ENCODE measurements around the gene KRT73.

KRT73 gene

GRCh38 chr12:52628111-52628507 is 9.8 kb upstream of the KRT73 start:
- WGBS, 2 experiments, result 88 to 90% methylated on average over 4 of the region's 4 CpGs
- no peaks in the 10 kb centered on the region for H3K9me3 ChIP-seq (ENCODE audit: control insufficient read depth, low read length)
- no peaks in the 10 kb centered on the region for H3K27me3 ChIP-seq (ENCODE audit: control insufficient read depth, insufficient read depth, low read length, poor library complexity, severe bottlenecking)
- no peak overlapping the region for H3K4me3 ChIP-seq (ENCODE audit: insufficient read depth, low read depth, low read length)
- no peaks in the 10 kb centered on the region for H3K36me3 ChIP-seq (ENCODE audit: control insufficient read depth, insufficient read depth, low read length)
- no peak overlapping the region for H3K27ac ChIP-seq (ENCODE audit: insufficient read depth, low read depth, low read length, poor library complexity, severe bottlenecking)
- no peaks in the 10 kb centered on the region for H3K4me1 ChIP-seq (ENCODE audit: control insufficient read depth, insufficient read depth, low read length)

- no peaks in the 10 kb centered on the region for H3K27me3 ChIP-seq (ENCODE audit: control insufficient read depth, insufficient read depth, low read length, poor library complexity, severe bottlenecking)
- no peak overlapping the region for H3K27ac ChIP-seq (ENCODE audit: insufficient read depth, low read depth, low read length, poor library complexity, severe bottlenecking)
- no peaks in the 10 kb centered on the region for H3K4me1 ChIP-seq (ENCODE audit: control insufficient read depth, insufficient read depth, low read length)
- no peaks in the 10 kb centered on the region for H3K9me3 ChIP-seq (ENCODE audit: control insufficient read depth, low read length)
- WGBS, 2 experiments, result 85 to 87% methylated on average over 2 of the region's 2 CpGs
- no peaks in the 10 kb centered on the region for H3K36me3 ChIP-seq (ENCODE audit: control insufficient read depth, insufficient read depth, low read length)
- H3K4me3 ChIP-seq (ENCODE audit: insufficient read depth, low read depth, low read length), result no peak overlapping the region
Observed at GRCh38 chr12:52627395-52628110, 9.2 kb upstream of the KRT73 start.

- 68 to 85% methylated on average over 2 to 5 of the region's 5 CpGs for WGBS, 2 experiments
- Histone ChIP-seq H3K27me3 (ENCODE audit: control insufficient read depth, insufficient read depth, low read length, poor library complexity, severe bottlenecking) (no peaks in the 10 kb centered on the region), H3K4me1 (ENCODE audit: control insufficient read depth, insufficient read depth, low read length) (no peaks in the 10 kb centered on the region)
Observed at GRCh38 chr12:52622349-52622748, 4.0 kb upstream of the KRT73 start.

GRCh38 chr12:52618866-52619265 is 507 bp upstream of the KRT73 start:
- H3K4me3 ChIP-seq (ENCODE audit: insufficient read depth, low read depth, low read length), result no peak overlapping the region
- no peaks in the 10 kb centered on the region for H3K36me3 ChIP-seq (ENCODE audit: control insufficient read depth, insufficient read depth, low read length)
- no peaks in the 10 kb centered on the region for H3K4me1 ChIP-seq (ENCODE audit: control insufficient read depth, insufficient read depth, low read length)
- no peaks in the 10 kb centered on the region for H3K9me3 ChIP-seq (ENCODE audit: control insufficient read depth, low read length)
- 84 to 86% methylated on average over 2 of the region's 2 CpGs for whole genome bisulfite sequencing, 2 experiments
- no peaks in the 10 kb centered on the region for H3K27me3 ChIP-seq (ENCODE audit: control insufficient read depth, insufficient read depth, low read length, poor library complexity, severe bottlenecking)
- H3K27ac ChIP-seq (ENCODE audit: insufficient read depth, low read depth, low read length, poor library complexity, severe bottlenecking), result no peak overlapping the region

More at GRCh38 chr12:52622349-52622748, 4.0 kb upstream of the KRT73 start:
- no peaks in the 10 kb centered on the region for H3K36me3 ChIP-seq (ENCODE audit: control insufficient read depth, insufficient read depth, low read length)
- no peaks in the 10 kb centered on the region for H3K9me3 ChIP-seq (ENCODE audit: control insufficient read depth, low read length)
- no peak overlapping the region for H3K4me3 ChIP-seq (ENCODE audit: insufficient read depth, low read depth, low read length)
- H3K27ac ChIP-seq (ENCODE audit: insufficient read depth, low read depth, low read length, poor library complexity, severe bottlenecking), result no peak overlapping the region

- Histone ChIP-seq H3K4me1 (ENCODE audit: control insufficient read depth, insufficient read depth, low read length) (no peaks in the 10 kb centered on the region), H3K36me3 (ENCODE audit: control insufficient read depth, insufficient read depth, low read length) (no peaks in the 10 kb centered on the region), H3K4me3 (ENCODE audit: insufficient read depth, low read depth, low read length) (no peak overlapping the region), H3K27ac (ENCODE audit: insufficient read depth, low read depth, low read length, poor library complexity, severe bottlenecking) (no peak overlapping the region), H3K27me3 (ENCODE audit: control insufficient read depth, insufficient read depth, low read length, poor library complexity, severe bottlenecking) (no peaks in the 10 kb centered on the region), H3K9me3 (ENCODE audit: control insufficient read depth, low read length) (no peaks in the 10 kb centered on the region)
- WGBS, 2 experiments, result 91 to 94% methylated on average over 7 of the region's 7 CpGs
Observed at GRCh38 chr12:52617403-52617785, 965 bp downstream of the KRT73 start.

GRCh38 chr12:52616680-52617402 is 1.5 kb downstream of the KRT73 start:
- no peaks in the 10 kb centered on the region for H3K27me3 ChIP-seq (ENCODE audit: control insufficient read depth, insufficient read depth, low read length, poor library complexity, severe bottlenecking)
- no peak overlapping the region for H3K27ac ChIP-seq (ENCODE audit: insufficient read depth, low read depth, low read length, poor library complexity, severe bottlenecking)
- H3K9me3 ChIP-seq (ENCODE audit: control insufficient read depth, low read length), result no peaks in the 10 kb centered on the region
- H3K4me3 ChIP-seq (ENCODE audit: insufficient read depth, low read depth, low read length), result no peak overlapping the region
- WGBS, 2 experiments, result 92 to 95% methylated on average over 10 of the region's 10 CpGs
- no peaks in the 10 kb centered on the region for H3K4me1 ChIP-seq (ENCODE audit: control insufficient read depth, insufficient read depth, low read length)
- no peaks in the 10 kb centered on the region for H3K36me3 ChIP-seq (ENCODE audit: control insufficient read depth, insufficient read depth, low read length)

GRCh38 chr12:52615912-52616311 is 2.4 kb downstream of the KRT73 start:
- Histone ChIP-seq H3K4me3 (ENCODE audit: insufficient read depth, low read depth, low read length) (no peak overlapping the region), H3K9me3 (ENCODE audit: control insufficient read depth, low read length) (no peaks in the 10 kb centered on the region), H3K4me1 (ENCODE audit: control insufficient read depth, insufficient read depth, low read length) (no peaks in the 10 kb centered on the region), H3K36me3 (ENCODE audit: control insufficient read depth, insufficient read depth, low read length) (no peaks in the 10 kb centered on the region), H3K27ac (ENCODE audit: insufficient read depth, low read depth, low read length, poor library complexity, severe bottlenecking) (no peak overlapping the region), H3K27me3 (ENCODE audit: control insufficient read depth, insufficient read depth, low read length, poor library complexity, severe bottlenecking) (no peaks in the 10 kb centered on the region)
- WGBS, 2 experiments, result 94 to 96% methylated on average over 9 of the region's 9 CpGs

GRCh38 chr12:52615208-52615868 is 3.0 kb downstream of the KRT73 start:
- H3K27me3 ChIP-seq (ENCODE audit: control insufficient read depth, insufficient read depth, low read length, poor library complexity, severe bottlenecking), result no peaks in the 10 kb centered on the region
- no peak overlapping the region for H3K27ac ChIP-seq (ENCODE audit: insufficient read depth, low read depth, low read length, poor library complexity, severe bottlenecking)
- H3K9me3 ChIP-seq (ENCODE audit: control insufficient read depth, low read length), result no peaks in the 10 kb centered on the region
- no peaks in the 10 kb centered on the region for H3K4me1 ChIP-seq (ENCODE audit: control insufficient read depth, insufficient read depth, low read length)
- 86 to 93% methylated on average over 4 to 5 of the region's 6 CpGs for WGBS, 2 experiments
- H3K36me3 ChIP-seq (ENCODE audit: control insufficient read depth, insufficient read depth, low read length), result no peaks in the 10 kb centered on the region
- H3K4me3 ChIP-seq (ENCODE audit: insufficient read depth, low read depth, low read length), result no peak overlapping the region

- no peaks in the 10 kb centered on the region for H3K9me3 ChIP-seq (ENCODE audit: control insufficient read depth, low read length)
- H3K36me3 ChIP-seq (ENCODE audit: control insufficient read depth, insufficient read depth, low read length), result no peaks in the 10 kb centered on the region
- no peaks in the 10 kb centered on the region for H3K4me1 ChIP-seq (ENCODE audit: control insufficient read depth, insufficient read depth, low read length)
- H3K4me3 ChIP-seq (ENCODE audit: insufficient read depth, low read depth, low read length), result no peak overlapping the region
- no peaks in the 10 kb centered on the region for H3K27me3 ChIP-seq (ENCODE audit: control insufficient read depth, insufficient read depth, low read length, poor library complexity, severe bottlenecking)
- no peak overlapping the region for H3K27ac ChIP-seq (ENCODE audit: insufficient read depth, low read depth, low read length, poor library complexity, severe bottlenecking)
- 88 to 92% methylated on average over 10 of the region's 10 CpGs for WGBS, 2 experiments
Observed at GRCh38 chr12:52614381-52615207, 3.8 kb downstream of the KRT73 start.

Data from ectodermal cell (in vitro differentiated cells).